ENCODE data around the gene EHBP1.

DNA sequence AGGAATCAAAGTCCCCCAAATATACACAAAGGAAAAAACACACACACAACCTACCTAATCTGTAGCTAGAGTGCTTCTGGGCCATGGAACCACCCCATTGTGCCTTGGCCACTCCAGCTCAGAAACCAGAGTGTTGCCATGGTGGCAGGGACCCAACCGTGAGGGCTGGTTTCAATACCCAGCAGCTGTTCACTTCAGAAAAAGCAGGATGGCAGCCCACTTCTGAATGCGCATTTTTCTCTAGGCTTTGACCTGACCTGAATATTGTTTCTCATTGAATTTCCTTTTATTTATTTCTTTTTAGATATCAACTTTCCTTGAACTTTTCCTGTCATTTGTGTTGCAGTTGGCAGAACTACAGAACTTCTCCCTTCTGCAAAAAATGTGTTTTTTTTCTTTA lies 43.0 kb upstream of the EHBP1 start:
- TF ChIP-seq, protein P1, sequence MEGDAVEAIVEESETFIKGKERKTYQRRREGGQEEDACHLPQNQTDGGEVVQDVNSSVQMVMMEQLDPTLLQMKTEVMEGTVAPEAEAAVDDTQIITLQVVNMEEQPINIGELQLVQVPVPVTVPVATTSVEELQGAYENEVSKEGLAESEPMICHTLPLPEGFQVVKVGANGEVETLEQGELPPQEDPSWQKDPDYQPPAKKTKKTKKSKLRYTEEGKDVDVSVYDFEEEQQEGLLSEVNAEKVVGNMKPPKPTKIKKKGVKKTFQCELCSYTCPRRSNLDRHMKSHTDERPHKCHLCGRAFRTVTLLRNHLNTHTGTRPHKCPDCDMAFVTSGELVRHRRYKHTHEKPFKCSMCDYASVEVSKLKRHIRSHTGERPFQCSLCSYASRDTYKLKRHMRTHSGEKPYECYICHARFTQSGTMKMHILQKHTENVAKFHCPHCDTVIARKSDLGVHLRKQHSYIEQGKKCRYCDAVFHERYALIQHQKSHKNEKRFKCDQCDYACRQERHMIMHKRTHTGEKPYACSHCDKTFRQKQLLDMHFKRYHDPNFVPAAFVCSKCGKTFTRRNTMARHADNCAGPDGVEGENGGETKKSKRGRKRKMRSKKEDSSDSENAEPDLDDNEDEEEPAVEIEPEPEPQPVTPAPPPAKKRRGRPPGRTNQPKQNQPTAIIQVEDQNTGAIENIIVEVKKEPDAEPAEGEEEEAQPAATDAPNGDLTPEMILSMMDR (conservative IDR thresholded peaks at IDR 0.05; ENCODE audit: low read depth, low read length) = no peak
- no peak for TF ChIP-seq EZH2 (IDR thresholded peaks at IDR 0.05; ENCODE audit: borderline replicate concordance, low read depth, low read length, poor library complexity, severe bottlenecking)
